GM12873 (cell line): ENCODE measurements around the gene ZCCHC12.

ENCODE experiments used
- CTCF ChIP-seq: IDR thresholded peaks from 2 replicates; pipeline ENCODE4 v1.5.1; 2012; ENCODE audit warnings: low read depth, mild to moderate bottlenecking, moderate library complexity, low read length, control low read depth; ENCODE audit not compliant: insufficient read depth; ENCODE audit errors: missing control alignments

The ZCCHC12 gene

GRCh38 chrX:118861338-118861737 is 37.7 kb downstream of the ZCCHC12 start:
- no peak for TF ChIP-seq CTCF

DNA sequence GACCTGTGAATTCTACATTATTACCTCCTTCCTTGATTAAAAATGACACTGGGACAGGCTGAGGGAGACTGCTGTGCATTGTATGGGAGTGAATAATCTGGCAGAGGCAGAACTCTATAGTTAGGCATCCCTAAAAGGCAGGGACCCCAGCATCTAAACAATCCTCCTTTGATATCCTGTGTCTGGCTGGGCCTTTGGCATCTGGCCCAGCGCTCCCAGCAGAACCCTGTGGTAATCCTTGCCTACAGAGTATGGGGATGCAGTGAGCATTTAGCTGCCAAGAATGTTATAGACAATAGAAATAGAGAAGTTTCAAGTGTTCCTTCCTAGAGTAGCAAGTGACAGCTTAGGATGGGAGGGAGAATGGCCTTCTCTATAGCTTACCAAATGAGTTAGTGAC is 38.5 kb downstream of the ZCCHC12 start:
- TF ChIP-seq CTCF = no peak

GRCh38 chrX:118862979-118863378 is 39.4 kb downstream of the ZCCHC12 start:
- no peak for TF ChIP-seq CTCF

- no peak for TF ChIP-seq CTCF
Observed at GRCh38 chrX:118864063-118864635, 40.5 kb downstream of the ZCCHC12 start.

DNA sequence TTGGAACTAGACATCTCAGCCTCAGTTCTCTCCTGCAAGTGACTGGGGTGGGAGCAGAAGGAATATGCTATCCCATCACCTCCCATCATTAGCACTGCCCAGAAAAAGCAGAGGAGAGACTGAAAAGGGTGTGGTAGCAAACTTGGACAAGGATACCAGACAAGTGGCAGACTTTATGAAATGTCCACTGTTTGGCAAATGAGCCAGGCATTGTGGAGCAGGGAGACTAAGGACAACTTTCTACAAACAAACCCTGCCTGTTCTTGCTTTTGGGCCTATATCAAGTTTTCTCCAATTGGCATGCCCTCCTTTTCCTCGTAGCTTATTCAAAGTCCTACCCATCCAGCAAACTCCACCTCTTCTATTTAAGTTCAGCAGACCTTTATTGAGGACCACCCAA is 41.6 kb downstream of the ZCCHC12 start:
- TF ChIP-seq CTCF = no peak

GRCh38 chrX:118867251-118867650 is 43.6 kb downstream of the ZCCHC12 start:
- TF ChIP-seq CTCF = no peak

- TF ChIP-seq CTCF = no peak
Observed at GRCh38 chrX:118872102-118872566, 48.5 kb downstream of the ZCCHC12 start.
